HG02763 (cell line): ENCODE data around the gene PRPF31.

Source experiments
- ATAC-seq: cut with Tn5 transposase; IDR thresholded peaks from one replicate; pipeline ENCODE4 v1.9.1; 2021; ENCODE audit warnings: mild to moderate bottlenecking, moderate library complexity; ENCODE audit not compliant: unreplicated experiment

PRPF31 gene

GRCh38 chr19:54138489-54139256 is 23.1 kb downstream of the PRPF31 start:
- no peak for ATAC-seq

DNA sequence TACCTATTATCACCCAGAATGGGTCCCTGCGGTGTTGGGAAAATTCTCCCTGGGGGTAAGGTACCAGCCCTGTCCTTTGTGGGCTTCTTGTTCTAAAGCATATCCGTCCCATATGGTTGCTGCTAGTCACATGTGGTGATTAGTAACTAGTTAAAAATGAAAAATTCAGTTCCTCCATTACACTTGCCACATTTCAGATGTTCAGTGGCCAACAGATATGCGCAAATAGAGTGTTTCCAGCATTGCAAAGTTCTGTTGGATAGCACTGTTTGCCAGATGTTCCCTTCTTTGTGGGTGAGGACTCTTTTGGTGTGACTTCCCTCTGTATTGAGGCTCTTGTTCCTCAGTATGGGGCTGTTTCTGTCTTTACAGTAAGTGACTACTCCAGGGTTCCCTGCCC is 25.8 kb downstream of the PRPF31 start:
- no peak for ATAC-seq

GRCh38 chr19:54142166-54142780 is 26.7 kb downstream of the PRPF31 start:
- ATAC-seq: no peak

DNA sequence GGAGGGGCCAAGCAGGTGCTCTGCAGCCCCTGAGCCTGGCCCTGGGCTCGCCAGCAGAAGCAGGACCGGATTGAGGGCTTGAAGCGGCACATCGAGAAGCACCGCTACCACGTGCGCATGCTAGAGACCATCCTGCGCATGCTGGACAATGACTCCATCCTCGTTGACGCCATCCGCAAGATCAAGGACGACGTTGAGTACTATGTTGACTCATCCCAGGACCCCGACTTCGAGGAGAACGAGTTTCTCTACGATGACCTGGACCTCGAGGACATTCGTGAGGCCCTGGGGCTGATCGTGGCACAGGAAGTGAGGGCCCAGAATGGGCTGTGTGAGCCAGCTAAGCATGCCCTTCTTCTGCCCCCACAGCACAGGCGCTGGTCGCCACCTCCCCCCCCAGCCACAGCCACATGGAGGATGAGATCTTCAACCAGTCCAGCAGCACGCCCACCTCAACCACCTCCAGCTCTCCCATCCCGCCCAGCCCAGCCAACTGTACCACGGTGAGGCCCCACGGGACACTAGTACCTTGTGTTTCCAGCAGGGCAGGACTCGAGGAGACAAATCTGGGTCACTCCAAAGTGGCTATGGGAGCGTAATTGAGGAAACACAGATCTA is 30.1 kb downstream of the PRPF31 start:
- no peak for ATAC-seq

DNA sequence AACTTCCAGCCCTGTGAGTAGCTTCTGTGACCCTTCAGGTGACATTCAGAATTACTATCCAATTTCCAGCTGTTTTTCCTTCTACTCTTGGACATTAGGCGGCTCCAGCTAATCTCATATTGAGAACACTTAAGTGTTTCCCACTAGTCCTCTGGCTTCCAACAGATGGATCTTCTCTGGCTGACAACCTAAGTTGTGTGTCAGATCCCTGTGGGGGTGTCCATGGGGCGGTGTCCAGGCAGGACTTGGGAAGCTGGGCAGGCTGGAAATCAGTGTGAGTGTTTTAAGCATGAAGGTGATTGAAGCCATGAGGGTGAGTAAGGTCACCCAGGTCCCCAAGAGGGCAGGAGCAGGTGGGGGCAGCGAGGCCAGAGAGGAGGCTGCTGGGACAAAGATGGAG is 32.1 kb downstream of the PRPF31 start:
- ATAC-seq: no peak

DNA sequence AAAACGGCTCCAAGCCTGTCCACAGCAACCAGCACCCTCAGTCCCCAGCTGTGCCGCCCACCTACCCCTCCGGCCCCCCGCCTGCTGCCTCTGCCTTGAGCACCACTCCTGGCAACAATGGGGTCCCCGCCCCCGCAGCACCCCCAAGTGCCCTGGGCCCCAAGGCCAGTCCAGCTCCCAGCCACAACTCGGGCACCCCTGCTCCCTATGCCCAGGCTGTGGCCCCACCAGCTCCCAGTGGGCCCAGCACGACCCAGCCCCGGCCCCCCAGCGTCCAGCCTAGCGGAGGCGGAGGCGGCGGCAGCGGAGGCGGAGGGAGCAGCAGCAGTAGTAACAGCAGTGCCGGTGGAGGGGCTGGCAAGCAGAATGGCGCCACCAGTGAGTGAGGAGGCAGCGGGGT is 32.6 kb downstream of the PRPF31 start:
- ATAC-seq: no peak

- ATAC-seq: no peak
Measured at GRCh38 chr19:54149021-54149812, 33.7 kb downstream of the PRPF31 start.

DNA sequence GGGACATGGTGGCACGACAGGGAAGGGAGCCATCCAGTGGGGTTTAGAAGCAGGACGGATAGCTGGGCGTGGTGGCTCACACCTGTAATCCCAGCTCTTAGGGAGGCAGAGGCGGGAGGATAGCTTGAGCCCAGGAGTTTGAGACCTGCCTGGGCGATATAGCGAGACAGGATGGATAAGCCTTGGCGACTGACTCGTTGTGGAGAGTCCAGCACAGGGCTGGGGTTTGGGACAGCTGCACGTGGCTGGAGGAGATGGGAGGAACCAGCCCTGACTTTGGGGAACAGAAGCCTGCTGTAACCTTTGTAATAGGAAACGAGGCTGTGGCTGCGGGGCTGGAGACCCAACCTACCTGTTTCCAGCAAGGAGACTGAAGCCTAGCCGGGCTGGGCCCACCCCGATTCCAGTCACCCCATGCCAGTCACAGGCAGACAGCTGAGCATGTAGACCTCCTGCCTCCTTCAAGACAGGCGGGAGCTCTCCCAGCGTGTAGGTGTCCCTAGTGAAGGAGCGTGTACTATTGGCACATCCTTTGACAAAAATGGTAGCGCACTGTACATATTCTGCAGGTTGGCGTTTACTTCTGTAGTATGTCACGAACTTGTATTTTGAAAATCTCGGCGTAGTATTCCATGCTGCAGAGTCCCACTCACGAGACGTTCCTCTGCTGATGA is 35.9 kb downstream of the PRPF31 start:
- ATAC-seq: no peak

DNA sequence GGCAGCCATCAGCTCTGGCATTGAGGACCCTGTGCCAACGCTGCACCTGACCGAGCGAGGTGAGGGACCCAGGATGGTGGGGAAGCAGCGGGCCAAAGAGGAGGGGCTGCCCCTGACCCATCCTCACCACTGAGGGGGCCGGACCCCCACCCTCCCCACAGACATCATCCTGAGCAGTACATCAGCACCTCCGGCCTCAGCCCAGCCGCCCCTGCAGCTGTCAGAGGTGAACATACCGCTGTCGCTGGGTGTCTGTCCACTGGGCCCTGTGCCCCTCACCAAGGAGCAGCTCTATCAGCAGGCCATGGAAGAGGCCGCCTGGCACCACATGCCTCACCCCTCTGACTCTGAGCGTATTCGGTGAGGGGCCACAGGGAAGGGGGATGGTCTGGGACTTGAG is 36.7 kb downstream of the PRPF31 start:
- no peak for ATAC-seq

- no peak for ATAC-seq
Measured at GRCh38 chr19:54152878-54153524, 37.4 kb downstream of the PRPF31 start.

DNA sequence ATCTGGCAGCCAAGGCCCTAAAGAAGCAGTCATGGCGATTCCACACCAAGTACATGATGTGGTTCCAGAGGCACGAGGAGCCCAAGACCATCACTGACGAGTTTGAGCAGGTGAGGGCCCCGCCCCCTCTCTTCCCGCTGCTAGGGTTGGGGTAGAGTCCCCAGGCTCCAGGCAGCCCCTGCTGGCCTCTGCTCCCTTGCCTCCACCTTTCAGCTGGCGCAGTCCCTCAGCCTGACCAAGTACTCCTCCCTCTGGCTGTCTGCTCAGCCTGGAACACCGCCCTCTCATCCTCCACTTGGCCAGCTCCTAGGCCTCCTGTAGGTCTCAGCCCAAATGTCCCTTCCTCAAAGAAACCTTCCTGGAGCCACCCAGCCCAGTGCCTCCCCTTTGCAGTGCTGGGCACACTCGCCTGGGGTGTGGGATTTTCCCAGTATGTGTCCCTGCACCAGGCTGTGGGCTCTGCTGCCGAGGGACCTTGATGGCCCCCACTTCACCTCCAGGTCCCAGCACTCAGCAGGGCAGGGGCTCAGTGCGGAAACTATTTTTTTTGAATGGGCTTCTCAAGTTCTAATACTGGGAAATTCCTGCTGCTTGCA is 38.3 kb downstream of the PRPF31 start:
- ATAC-seq: no peak

DNA sequence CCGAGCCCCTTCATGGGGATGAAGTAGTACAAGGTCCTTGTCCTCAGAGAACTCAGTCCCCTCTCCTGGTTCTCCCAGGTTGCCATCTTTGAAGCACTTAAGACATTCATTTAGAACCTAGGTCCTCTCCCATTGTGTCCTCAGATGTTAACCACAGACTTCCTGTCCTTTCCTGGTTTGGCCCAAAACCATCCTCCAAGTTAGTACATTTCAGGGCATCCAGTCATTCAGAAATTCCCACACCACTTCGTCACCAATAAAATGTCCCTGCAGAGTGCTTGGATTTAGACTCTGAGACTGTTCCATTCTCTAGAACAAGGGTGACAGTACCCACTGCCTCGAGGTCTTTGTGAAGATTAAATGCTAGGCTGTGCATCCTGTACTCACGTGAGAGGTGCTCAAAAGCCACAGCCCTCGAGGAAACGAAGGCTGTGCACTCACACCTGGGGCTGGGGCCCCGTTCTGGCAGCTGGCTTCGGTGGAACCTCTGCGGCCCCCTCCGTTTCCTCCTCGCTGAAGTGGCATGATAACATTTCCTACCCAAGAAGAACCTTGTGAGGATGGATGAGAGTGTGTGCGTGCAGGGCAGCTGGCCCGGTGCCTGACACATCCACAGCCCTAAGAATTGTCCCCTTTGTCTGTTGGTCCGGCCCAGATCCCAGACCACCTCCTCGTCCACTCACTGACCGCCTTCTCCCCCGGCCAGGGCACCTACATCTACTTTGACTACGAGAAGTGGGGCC is 39.2 kb downstream of the PRPF31 start:
- no peak for ATAC-seq

DNA sequence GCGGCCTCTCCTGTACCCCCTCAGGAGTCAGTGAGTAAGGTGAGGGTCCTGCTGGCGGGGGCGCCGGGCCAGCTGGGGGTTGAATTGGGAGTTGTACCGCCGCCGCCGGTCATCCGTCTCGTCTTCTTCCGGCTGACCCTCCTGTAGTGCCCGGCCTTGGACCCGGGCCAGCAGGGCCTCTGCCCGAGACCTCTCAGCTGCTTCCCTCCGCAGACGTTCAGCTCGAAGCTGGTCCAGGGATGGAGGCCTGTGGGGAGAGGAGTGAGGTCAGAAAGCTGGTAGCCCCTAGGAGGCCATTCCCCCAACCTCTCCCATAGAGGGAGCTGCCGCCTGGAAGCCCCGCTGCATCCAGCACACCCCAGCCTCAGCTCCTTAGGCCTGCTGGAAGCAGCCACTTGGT is 40.1 kb downstream of the PRPF31 start:
- ATAC-seq: no peak

GRCh38 chr19:54156490-54156889 is 40.9 kb downstream of the PRPF31 start:
- no peak for ATAC-seq

DNA sequence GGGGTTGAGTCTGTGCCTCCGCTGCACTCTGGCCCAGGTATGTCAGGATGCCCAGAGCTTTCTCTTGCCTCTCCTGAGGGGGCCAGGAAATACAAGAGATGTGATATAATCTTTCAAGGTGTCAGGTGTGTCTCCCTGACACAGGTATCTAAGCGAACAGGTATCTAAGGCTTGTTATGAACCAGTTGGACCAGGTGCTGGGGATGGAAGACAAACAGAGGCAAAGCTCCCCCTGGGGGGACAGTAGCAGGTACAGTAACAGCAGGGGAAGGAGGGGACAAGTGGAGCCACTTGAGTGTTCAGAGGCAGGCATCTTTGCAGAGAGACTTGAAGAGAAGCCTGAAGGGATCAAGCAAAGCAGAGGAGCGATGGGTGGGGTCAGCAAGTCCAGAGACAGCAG is 41.4 kb downstream of the PRPF31 start:
- no peak for ATAC-seq

- no peak for ATAC-seq
Measured at GRCh38 chr19:54158812-54159351, 43.3 kb downstream of the PRPF31 start.

DNA sequence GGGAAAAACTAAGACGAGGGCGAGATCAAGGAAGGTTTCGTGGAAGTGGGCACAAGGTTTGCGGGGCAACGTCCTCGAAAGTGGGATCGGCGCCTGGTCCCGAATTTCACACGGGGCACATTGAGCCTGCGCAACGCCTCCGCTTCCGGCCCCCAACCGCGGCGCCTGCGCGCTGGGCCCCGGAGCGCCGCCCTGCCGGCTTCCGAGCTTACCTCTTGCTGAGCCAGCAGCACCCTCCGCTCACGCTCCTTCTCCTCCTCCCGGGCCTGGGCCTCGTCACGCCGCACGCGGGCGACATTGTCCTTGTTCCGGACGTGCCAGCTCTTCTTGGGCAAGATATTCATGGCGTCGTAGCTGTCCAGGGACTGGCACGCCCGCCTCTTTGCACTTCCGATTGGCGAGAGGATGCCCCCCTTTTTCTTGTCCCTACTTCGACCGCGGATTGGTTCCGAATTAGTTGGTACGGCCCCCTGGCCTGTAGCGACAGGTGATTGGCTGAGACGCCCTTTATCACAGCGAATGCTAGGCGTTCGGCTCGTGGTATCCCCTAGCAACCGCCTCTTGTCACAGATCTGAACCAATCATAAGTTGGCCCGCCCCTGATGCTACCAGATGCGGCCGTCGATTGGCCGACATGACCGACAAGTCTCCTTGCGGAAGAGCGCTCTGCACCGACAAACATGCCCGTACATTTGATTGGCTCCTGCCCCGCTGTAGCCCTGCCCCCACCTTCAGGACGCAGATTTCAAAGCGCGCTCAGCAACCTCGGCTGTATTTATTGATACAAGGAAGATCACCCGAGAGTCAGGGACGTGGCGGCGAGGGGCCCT is 44.0 kb downstream of the PRPF31 start, which contains the start of gene LENG1:
TSS of gene LENG1 (minus strand) at position 370 of the 830 bp plus-strand sequence. CDS start at position 344, 26 bp downstream.
- ATAC-seq: peak; percentile 93

- no peak for ATAC-seq
Measured at GRCh38 chr19:54160182-54160811, 44.7 kb downstream of the PRPF31 start.
